Measurements from ENCODE around the gene NRP1.
"Not testable (repeated sequence)": the region's sequence is repeated elsewhere in the genome, so short reads cannot be mapped to it uniquely, and the experiment has no call there.

Gene NRP1

DNA sequence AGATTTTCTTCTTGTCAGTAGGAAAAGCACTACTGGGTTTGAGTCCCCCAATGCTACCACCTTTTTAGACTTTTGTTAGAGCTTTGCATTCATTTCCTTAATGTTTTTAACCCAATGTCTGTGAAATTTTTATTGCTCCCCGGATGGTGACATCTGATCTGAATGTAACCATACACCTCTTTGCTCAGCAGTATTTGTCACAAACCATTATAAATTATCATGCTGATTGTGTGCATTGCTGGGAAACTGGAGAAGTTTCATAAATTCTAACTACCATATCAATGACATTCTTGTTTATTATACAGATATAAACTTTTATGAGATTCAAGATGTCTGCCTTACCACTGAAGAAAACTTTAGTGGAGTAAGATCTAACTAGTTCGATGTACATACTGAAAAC is 8.5 kb downstream of the NRP1 start:
- no peak for DNase-seq (ENCODE audit: low read depth in 2 of 3, low spot score in 2 of 3)

DNA sequence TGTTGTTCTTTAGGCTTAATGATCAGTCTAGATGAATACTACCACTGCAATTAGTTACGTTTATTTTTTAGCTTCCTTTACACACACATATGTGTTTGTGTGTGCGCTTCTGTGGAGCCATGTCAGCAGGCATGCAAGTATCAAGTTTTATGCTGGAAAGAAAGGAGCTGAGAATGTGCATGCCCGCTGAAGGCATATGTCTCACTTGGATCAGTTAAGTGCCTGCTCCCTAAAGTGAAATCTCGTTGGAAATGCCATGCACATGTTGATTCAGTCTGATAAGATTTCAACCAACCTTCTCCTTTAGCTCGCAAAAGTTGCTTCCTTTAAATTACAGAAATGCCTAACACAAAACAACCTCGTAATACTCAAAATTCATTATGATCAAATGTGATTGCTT is 10.7 kb downstream of the NRP1 start:
- no peak for DNase-seq (ENCODE audit: low read depth in 2 of 3, low spot score in 2 of 3)

DNA sequence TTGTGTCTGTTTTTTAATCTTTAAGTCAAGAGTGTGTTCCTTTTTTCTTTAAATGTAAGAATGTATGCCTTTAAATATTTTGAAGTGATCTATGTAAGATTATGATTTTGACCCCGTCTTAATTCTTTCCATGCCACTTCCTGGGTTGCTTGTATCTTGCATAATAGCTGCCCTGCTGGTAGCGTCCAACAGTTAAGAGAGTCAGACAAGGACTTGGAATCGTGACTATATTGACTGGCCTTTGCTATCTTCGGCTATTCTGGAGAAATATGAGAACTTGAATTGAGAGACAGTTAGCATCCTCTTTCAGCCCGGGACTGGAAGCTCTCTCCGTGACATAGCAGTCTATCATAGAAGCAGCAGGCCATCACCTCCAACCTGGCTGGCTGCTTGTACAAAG is 13.0 kb downstream of the NRP1 start:
- DNase-seq (ENCODE audit: low read depth in 2 of 3, low spot score in 2 of 3), result no peak

DNA sequence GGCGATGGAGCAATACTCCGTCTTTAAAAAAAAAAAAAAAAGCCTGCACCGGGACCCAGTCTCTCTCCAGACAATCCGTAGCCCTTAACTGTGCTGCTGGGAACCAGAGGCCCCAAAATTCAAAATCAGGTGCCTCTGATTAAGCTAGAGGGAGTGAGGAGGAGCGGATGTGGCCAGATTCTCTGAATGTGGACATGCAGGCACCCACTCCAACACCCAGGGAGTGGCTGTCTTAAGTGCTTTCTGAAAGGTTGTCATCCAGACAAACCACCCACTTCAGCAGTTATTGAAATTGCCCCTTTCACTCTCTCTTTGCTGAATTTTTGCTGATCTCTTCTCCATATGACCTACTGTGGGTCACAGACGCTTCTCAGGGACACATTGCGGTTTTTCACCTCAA is 14.2 kb downstream of the NRP1 start:
- DNase-seq (ENCODE audit: low read depth in 2 of 3, low spot score in 2 of 3), result no peak

DNA sequence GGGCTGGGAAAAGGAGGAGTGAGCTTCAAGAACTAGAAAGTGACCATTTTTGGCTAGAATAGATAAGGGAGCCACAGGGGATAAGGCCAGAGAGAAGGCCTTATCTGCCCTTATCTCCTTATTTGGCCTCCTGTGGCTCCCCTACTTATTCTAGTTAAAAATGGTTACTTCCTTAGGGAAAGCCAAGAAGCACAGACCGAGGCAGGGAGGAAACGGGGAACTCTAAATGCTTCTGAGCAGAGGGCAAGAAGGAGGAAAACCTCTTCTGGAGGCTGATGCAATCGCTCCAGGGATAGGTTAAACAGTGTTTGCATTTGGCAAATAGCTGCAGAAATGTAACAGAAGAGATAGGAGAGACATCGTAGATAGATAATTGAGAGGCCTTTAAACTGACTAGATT is 18.6 kb downstream of the NRP1 start:
- DNase-seq (ENCODE audit: low read depth in 2 of 3, low spot score in 2 of 3), result no peak

DNA sequence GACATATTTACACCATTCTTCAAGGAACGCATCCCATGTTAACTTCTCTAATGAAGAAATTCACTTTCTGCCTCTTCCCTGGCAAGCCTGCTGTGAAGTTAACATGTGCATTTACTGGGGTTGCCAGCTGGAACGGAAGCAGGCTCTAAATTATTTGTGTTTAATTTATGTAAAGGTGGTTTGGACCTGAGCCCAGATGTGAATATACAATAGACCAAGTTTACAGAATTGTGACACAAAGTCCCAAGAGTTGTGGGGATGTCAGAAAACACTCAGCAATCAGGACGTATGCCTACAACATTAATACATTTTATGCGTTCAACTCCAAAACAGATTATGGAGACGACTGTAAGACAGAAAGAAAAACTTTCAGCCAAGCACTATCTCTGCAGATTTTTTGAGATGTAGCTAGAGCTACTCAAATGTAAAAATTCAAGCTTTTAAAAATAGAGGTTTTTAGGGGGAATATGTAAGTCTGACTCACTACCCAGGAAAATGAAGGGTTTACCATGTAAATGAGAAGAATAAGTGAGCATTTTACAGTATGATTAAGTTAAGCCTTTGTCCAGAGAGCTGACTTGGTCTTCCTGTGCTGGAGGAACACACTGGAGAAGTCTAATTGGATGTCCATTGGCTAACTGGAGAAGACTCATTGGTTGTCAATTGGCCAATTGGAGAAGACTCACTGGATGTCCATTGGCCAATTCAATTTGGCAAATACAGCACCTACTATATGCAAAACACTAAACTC is 19.5 kb downstream of the NRP1 start:
- DNase-seq (ENCODE audit: low read depth in 2 of 3, low spot score in 2 of 3), result no peak

DNA sequence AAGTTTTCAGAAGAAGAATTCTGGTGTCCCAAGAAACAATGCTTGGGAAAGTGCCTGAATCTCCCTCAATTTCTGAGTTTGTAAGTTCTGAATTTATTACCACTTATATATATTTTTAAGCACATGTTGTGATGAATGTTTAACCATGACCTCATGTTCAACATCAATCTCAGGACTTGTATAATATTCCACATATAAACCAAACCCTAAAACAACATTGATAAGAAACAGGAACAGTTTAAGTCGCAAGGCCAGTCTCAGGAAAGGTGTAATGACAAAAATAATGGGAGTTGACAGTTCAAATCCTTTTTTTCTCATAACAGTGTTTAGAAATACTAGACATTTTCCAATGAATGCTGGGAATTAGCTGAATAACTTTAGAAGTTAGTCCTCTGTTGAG is 22.8 kb downstream of the NRP1 start:
- no peak for DNase-seq (ENCODE audit: low read depth in 2 of 3, low spot score in 2 of 3)

DNA sequence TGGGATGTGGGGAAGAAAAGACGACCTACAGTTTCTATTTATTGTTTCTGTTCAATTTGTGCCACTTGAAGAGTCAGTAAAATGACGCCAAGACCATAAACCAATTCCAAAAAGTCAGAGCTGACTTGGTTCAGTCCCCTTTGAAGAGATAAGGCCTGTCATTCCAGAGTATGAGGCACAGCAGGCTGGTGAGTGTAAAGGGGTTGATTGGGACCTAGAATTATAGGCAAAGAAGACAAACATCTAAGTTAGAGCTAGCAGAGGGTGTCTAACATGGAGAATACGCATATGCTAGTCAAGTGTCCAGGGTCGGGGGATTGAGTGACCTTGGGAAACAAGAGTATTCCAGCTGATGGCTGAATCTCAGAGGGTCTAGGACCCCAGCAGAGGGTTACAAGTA is 23.6 kb downstream of the NRP1 start:
- no peak for DNase-seq (ENCODE audit: low read depth in 2 of 3, low spot score in 2 of 3)

DNA sequence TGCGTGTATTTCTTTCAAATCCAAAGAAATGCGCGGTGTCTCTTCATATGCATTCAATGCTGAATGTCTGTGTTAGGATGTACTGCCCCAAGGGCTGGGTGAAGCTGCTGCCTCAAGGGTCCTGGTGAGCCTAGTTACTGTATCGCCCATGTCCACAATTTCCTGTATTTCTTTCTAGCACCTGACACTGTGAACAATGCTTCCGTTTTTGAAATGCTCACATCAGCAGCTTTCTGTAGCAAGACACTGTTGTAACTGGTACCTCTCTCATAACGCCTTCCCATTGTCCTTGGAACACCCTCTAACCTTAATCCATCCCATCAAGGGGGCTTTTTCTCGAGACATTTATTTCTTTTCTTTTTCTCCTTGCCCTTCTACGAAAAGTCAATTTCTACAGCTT is 25.1 kb downstream of the NRP1 start:
- DNase-seq (ENCODE audit: low read depth in 2 of 3, low spot score in 2 of 3), result no peak

DNA sequence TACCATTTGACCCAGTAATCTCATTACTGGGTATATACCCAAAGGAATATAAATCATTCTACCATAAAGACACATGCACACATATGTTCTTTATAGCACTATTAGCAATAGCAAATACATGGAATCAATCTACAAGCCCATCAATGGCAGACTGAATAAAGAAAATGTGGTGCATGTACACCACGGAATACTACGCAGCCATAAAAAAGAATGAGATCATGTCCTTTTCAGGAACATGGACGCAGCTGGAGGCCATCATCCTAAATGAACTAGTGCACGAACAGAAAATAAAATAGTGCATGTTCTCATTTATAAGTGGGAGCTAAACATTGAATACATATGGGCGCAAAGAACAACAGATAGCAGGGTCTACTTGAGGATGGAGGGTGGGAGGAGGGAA is 26.6 kb downstream of the NRP1 start:
- DNase-seq (ENCODE audit: low read depth in 2 of 3, low spot score in 2 of 3), result no peak

DNA sequence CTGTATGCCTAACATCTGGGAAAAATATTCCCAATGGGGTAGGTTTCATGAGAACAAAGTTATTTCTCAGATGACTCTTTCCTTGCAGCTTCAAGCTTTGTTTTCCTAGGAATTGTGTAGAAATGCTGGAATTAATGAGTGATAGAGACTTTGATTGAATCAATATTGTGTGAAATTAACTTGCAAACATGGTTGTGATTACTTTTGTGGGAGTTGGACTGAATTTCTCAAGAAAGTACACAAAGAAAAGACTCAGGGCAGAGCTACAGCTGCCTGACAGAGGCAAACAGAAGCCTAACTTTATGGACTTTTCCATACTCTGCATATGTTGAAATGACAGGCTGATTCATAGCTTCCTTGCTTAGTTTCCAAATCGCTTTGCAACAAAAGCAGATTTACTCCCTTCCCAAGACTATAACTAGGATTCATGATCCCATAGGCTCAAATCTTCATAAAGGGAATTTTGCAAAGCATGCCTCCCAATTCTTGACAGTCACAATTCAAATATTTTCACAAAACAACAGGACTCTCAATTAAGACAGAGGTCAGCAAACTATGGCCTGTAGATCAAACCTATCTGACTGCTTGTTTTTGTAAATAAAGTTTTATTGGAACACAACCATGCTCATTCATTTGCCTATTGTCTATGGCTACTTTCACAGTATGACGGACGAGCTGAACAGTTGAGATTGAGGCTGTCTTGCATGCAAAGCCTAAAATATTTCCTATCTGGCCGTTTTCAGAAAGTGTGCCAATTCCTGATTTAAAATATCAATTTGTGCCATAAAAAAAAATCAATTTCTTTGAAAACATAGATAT is 27.6 kb downstream of the NRP1 start:
- DNase-seq (ENCODE audit: low read depth in 2 of 3, low spot score in 2 of 3), result no peak

DNA sequence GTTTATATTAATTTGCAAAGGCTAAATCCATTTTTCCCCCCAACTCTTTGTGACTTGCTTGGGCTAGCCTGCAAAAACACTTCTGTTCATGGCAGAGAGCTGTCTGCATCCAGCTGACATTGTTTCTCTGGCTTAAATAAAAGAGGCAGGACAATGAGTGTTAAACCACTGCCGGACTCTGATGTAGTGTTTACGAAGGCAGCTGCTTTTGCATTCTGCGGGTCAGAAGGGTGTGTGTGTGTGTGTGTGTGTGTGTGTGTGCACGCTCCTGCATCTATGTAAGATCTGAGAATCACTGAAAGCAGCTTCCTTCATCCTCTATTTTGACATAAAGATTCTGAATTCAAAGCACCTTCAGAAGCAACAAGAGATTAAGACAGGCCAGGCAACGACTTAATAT is 28.3 kb downstream of the NRP1 start:
- no peak for DNase-seq (ENCODE audit: low read depth in 2 of 3, low spot score in 2 of 3)

DNA sequence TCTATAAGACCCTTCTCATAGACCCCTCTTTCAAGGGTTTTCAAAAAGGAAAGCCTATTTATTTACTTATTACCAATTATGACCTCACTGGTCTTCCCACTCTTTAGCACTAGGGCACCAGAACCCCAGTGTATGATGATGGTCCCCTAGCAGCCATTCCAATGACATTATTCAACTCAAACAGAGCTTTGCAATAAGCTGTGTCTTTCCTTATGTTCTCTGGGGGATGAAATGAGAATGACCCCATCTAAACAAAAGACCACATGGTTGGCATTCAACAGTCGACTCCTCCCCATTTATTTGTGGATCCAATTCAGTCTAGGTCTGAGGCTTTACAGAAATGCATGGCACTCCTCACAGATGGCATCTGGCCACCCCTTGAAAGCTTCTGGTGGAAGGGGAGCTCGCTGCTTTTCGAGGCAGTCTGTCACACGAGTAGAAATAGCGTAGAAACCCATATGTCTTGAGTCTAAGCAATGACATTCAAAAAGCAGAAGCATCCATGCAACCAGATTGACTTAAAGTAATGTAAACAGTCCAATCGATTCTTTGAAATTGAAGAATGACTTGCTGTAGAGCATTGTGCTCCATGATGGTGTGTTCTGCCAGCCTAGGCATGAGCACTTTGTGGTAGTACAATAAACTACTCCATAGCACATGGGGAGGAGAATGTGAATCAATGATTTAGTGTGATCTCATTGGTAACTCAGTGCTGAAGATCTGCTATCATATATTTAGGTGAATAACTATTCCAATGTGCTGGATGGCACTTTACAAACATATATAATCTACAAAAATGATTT is 29.8 kb downstream of the NRP1 start:
- no peak for DNase-seq (ENCODE audit: low read depth in 2 of 3, low spot score in 2 of 3)

DNA sequence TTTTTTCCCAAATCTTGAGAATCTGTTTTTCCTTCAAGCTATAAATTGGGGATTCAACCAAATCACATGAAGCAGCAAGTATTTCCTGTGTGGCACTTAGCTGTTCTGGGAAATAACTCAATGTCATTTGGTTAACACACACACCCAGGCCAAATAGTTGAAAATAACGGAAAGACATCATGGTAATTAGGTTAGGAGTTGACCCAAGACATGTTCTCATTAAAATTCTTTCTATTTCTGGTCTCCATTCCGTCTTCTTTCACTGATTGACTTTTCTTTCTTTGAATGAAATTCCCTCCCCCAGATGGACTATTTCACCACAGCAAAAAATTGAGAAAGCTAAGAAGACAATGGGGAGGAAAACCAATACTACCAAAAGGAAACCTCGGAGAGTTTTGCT is 30.5 kb downstream of the NRP1 start:
- DNase-seq (ENCODE audit: low read depth in 2 of 3, low spot score in 2 of 3), result no peak

DNA sequence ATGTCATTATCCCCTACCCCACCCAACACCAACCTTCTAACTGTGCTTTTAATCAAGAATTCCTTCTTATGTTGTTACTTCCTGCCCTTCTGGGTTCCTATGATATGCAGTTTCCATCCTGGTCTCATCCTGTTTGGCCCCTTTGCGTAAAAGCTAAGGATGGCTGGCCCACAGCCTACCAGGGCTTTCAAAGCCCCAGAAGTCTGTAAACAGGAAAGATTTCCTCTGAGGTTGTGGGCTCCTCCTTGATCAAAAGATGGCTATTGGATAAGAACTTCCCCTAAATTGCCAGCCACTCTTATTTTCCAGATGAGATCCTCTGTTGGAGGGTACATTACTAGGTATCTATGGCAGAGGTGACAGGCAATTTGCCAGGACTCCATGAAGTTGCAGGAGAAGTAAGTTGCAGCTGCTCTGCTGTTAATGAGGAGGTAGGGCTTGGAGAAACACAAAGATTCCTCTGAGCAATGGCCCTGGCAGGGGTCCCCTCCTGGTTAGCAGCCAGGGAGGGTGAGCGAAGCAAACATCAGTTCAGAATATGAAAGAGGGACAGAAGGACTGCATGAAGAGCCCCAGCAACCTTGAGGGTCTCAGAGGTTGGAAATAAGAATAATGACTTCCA is 32.1 kb downstream of the NRP1 start:
- no peak for DNase-seq (ENCODE audit: low read depth in 2 of 3, low spot score in 2 of 3)

DNA sequence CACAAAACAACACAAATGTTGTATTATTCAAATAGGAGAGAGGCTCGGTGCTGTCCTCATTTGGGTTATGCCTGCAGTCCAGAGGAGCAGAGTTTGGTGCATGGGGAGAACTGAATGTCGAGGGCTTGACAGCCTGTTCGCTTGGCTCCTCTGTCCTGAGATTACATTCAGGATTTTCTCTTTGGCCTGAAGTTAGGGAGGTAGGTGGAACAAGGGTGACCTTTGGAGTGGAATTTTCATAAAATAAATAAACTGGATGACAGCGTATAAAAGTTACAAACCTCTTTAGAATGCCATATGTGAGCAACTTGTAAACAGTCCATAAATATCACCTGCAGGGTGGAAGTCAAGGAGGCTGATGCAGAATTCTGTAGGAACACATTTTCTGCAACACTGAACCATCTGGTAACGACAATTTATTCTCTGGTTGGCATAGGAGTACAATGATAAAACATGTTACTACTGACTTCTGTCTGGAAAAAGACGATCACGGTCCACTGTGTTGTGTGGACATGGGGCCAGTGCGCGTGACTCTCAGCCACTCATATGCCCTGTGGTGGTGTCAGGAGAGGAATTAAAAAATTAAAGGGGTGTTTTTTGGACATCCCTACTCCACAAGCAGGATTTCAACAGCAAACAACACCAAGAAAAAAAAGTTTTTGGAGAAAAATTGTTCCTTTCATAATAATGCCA is 33.2 kb downstream of the NRP1 start:
- no peak for DNase-seq (ENCODE audit: low read depth in 2 of 3, low spot score in 2 of 3)

DNA sequence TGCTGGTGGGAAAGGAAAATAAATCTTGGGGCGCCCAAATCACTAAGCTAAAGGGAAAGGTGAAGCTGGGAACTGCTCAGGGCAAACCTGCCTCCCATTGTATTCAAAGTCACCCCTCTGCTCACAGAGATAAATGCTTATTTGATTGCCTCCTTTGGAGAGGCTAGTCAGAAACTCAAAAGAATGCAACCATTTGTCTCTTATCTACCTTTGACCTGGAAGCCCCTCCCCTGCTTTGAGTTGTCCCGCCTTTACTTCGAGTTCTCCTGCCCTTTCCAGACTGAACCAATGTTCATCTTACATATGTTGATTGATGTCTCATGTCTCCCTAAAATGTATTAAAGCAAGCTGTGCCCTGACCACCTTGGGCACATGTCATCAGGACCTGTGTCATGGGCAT is 33.9 kb downstream of the NRP1 start:
- DNase-seq (ENCODE audit: low read depth in 2 of 3, low spot score in 2 of 3), result not testable (repeated sequence)

DNA sequence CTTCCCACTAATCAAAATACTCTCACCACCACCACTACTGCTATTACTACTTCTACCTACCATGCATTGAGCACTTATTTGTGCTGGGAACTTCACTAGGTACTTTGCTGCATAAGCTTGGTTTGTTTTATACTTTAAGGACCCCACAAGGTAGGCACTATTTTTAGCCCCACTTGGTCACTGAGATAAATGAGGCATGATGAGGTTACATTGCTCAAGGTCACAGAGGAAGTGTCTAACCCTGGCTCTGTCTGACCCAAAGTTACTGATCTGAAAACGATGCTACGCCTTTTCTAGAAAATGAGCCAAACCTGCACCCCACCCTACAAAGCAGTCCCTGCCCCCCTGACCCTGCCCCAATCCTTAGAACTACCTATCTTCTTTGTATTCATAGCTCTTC is 35.6 kb downstream of the NRP1 start:
- DNase-seq (ENCODE audit: low read depth in 2 of 3, low spot score in 2 of 3), result no peak

DNA sequence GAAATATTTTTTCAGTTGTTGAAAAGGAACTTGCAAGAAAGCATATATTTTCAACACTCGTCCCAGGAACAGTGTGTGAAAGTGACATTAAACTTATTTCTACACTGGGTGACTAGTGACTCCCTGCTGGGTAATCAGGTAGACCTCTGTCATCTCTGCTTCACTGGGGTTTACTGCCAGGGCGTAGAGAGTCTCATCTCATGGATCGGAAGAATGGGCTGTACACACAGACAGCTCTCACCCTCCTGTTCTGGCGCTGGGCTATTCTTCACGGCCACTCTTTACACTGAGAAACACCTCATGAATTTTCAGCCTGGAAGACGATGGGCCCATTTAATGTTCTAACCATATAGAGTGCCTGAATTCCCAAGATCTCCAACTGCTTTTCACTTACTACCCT is 36.4 kb downstream of the NRP1 start:
- no peak for DNase-seq (ENCODE audit: low read depth in 2 of 3, low spot score in 2 of 3)

DNA sequence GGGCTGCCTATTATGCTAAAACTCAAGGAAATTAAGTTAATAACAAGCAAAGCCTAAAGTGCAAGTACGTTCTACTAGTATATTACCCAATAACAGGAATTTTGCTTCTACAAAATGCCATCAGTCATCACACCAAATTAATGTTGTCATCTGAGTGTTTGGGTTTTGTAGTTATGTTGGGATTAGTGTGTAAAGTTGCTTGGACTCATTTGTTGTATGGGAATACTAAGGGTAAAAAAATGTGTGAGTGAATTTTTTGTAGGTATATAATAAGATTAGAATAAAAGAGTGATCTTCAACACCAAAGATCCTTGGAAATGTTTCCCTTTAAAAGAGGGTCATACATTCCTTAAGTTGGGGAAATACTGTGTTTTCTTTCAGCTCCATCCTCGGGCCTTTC is 38.6 kb downstream of the NRP1 start:
- no peak for DNase-seq (ENCODE audit: low read depth in 2 of 3, low spot score in 2 of 3)
